HepG2 (cell line): Measurements from ENCODE around the gene ASAP2. TPM values are rescaled to one million over a fixed set of nuclear protein-coding genes. Genes with fewer than 3 reads are reported as not detected.
A peak's percentile ranks its signal among the peaks of the same experiment; 100 is the strongest.

Experiments
- ATAC-seq: fragments of 200-7000 bp; cut with Tn5 transposase; 3 replicates; pipeline ENCODE4 v1.9.1; 2020; ENCODE audit warnings: mild to moderate bottlenecking, moderate library complexity
- BruUV-seq: library from RNA; stranded (reverse); fragments of 400-500 nt; replicated peaks from 2 replicates; lab custom pipeline; 2021; lab: Mats Ljungman, UMichigan
- CTCF ChIA-PET: fragments of 300-600 bp; formaldehyde crosslinking; extraction: SDS; loops from one replicate; lab custom pipeline; 2021; ENCODE audit warnings: low total read pairs, inconsistent platforms, low intra/inter-chr PET ratio; lab: Yijun Ruan, JAX
- POLR2A ChIA-PET: fragments of 350-600 bp; sonication (Branson Sonifier 250); formaldehyde crosslinking; loops from one replicate; lab custom pipeline; 2020; ENCODE audit warnings: antibody characterized with exemption, inconsistent platforms; lab: Yijun Ruan, JAX
- DNase-seq: peaks from one replicate; pipeline ENCODE4 v3.0.0-alpha.2; 2015; ENCODE audit warnings: low spot score
- FAIRE-seq: peaks from 3 replicates; lab custom pipeline; 2011; peaks lifted over from hg19 to GRCh38; lab: Jason Lieb, UNC
- H2AFZ ChIP-seq: one replicate; pipeline ENCODE4 v1.6.1; 2011; ENCODE audit warnings: low read length, inconsistent platforms
- H3K27ac ChIP-seq: fragments of 300-600 bp; 3 replicates; pipeline ENCODE4 v1.8.0; 2011; ENCODE audit warnings: mixed run types, mild to moderate bottlenecking, mixed read lengths, low read length, inconsistent platforms; ENCODE audit not compliant: insufficient read depth; ENCODE audit errors: extremely low read length
- H3K27me3 ChIP-seq, 2 experiments: fragments of 200-600 bp in 1 of 2; 2 replicates in 1 of 2; 3 replicates in 1 of 2; pipeline versions ENCODE4 v1.6.0 to v1.8.0; 2011; ENCODE audit warnings: low read length in 2 of 2, mild to moderate bottlenecking in 2 of 2, moderate library complexity in 2 of 2, inconsistent platforms in 1 of 2; ENCODE audit not compliant: insufficient read depth in 2 of 2, control insufficient read depth in 1 of 2
- H3K36me3 ChIP-seq, 2 experiments: fragments of 200-600 bp in 1 of 2; replicated peaks in 1 of 2; 2 replicates in 1 of 2; 3 replicates in 1 of 2; pipeline versions ENCODE4 v1.5.1 to v1.8.0; 2011; ENCODE audit warnings: low read length in 2 of 2, inconsistent platforms in 1 of 2; ENCODE audit not compliant: insufficient read depth in 2 of 2, control insufficient read depth in 1 of 2
- H3K4me1 ChIP-seq: 2 replicates; pipeline ENCODE4 v1.5.1; 2012; ENCODE audit warnings: low read length, inconsistent platforms; ENCODE audit not compliant: insufficient read depth
- H3K4me2 ChIP-seq: 2 replicates; pipeline ENCODE4 v1.6.0; 2011; ENCODE audit warnings: low read depth, low read length, inconsistent platforms
- H3K4me3 ChIP-seq, 3 experiments: fragments of 200-600 bp in 1 of 3; sonication (generic), shearing (Covaris generic) in 1 of 3; replicated peaks in 1 of 3; 2 replicates each; pipeline ENCODE4 v1.5.1; 2011 to 2016; ENCODE audit warnings: low read length in 3 of 3, inconsistent platforms in 2 of 3, low read depth in 2 of 3, mild to moderate bottlenecking in 2 of 3, control low read depth in 1 of 3, mixed read lengths in 1 of 3; ENCODE audit not compliant: insufficient read depth in 1 of 3
- H3K79me2 ChIP-seq: one replicate; pipeline ENCODE4 v1.6.1; 2011; ENCODE audit warnings: low read length, inconsistent platforms; ENCODE audit not compliant: insufficient read depth
- H3K9ac ChIP-seq: 2 replicates; pipeline ENCODE4 v1.6.0; 2011; ENCODE audit warnings: mild to moderate bottlenecking, low read depth, low read length, inconsistent platforms; ENCODE audit not compliant: insufficient read depth
- H3K9me3 ChIP-seq: 2 replicates; pipeline ENCODE4 v1.5.1; 2012; ENCODE audit warnings: mild to moderate bottlenecking, low read length
- H4K20me1 ChIP-seq: 2 replicates; pipeline ENCODE4 v1.6.0; 2011; ENCODE audit warnings: inconsistent platforms, mild to moderate bottlenecking, low read length, moderate library complexity; ENCODE audit not compliant: insufficient read depth
- GTF2F1 ChIP-seq: fragments of 150-350 bp; IDR thresholded peaks from 2 replicates; pipeline ENCODE4 v1.6.1; 2014; ENCODE audit warnings: low read length
- MAFK ChIP-seq, 2 experiments: IDR thresholded peaks in 1 of 2; conservative IDR thresholded peaks in 1 of 2; 2 replicates each; pipeline ENCODE4 v1.6.1; 2011; ENCODE audit warnings: improper control_type of control experiment in 2 of 2, low read length in 2 of 2
- NFIC ChIP-seq: IDR thresholded peaks from 2 replicates; pipeline ENCODE4 v1.6.1; 2012; ENCODE audit warnings: mild to moderate bottlenecking, low read length, inconsistent platforms
- POGZ ChIP-seq: sonication (generic); formaldehyde crosslinking; IDR thresholded peaks from 2 replicates; pipeline ENCODE4 v1.4.0; 2020; ENCODE audit warnings: mild to moderate bottlenecking, missing genetic modification reagents
- SUZ12 ChIP-seq: fragments of 150-350 bp; IDR thresholded peaks from 2 replicates; pipeline ENCODE4 v1.6.1; 2014; ENCODE audit warnings: low read depth, low read length
- TBL1XR1 ChIP-seq: fragments of 150-350 bp; IDR thresholded peaks from 2 replicates; pipeline ENCODE4 v1.6.1; 2014; ENCODE audit warnings: borderline replicate concordance, low read length; ENCODE audit not compliant: partially characterized antibody
- ZNF407 ChIP-seq: sonication (generic); formaldehyde crosslinking; IDR thresholded peaks from one replicate; pipeline ENCODE4 v1.5.1; 2020; ENCODE audit warnings: mild to moderate bottlenecking, missing genetic modification reagents; ENCODE audit errors: not compliant biosample characterization
- ZNF414 ChIP-seq: sonication (generic); formaldehyde crosslinking; IDR thresholded peaks from 2 replicates; pipeline ENCODE4 v1.5.0; 2020; ENCODE audit warnings: missing genetic modification reagents
- ZNF614 ChIP-seq: IDR thresholded peaks from 2 replicates; pipeline ENCODE4 v1.6.1; 2018; ENCODE audit warnings: missing biosample characterization, missing genetic modification reagents, inconsistent platforms, borderline replicate concordance
- WGBS: methylation state at CpG from one replicate; pipeline ENCODE4 v1.1.6; 2017; ENCODE audit warnings: low lambda C conversion rate; 5-methylcytosine and 5-hydroxymethylcytosine counted together
- in situ Hi-C: cut with HindIII; loops from 2 replicates; pipeline ENCODE4 v1.10.0; 2017; ENCODE audit warnings: low pct_unique_long_range_greater_than_20kb; ENCODE audit not compliant: extremely low pct_ligation_motif_present
- intact Hi-C: fragments of 100-400 bp; cut with micrococcal nuclease; formaldehyde crosslinking; loops from one replicate; pipeline ENCODE4 v1.10.0; 2022; ENCODE audit not compliant: unreplicated experiment
- polyA plus RNA-seq, 8 experiments: library from polyadenylated mRNA; depleted of rRNA in 3 of 8; stranded (reverse) in 7 of 8; unstranded in 1 of 8; fragments of >200 nt; fragmentation: Illumina TruSeq in 4 of 8; extraction: Trizol in 4 of 8; gene quantifications; 2 replicates each; pipeline versions ENCODE4 v1.2.1 to v1.2.3, GENCODE V29; 2011 to 2016; ENCODE audit warnings: low read depth in 4 of 8, missing spikeins in 1 of 8, mixed read lengths in 1 of 8; ENCODE audit not compliant: insufficient read depth in 1 of 8
- total RNA-seq, 5 experiments: library from RNA; depleted of rRNA; stranded (reverse); fragments of >200 nt; fragmentation: Illumina TruSeq; extraction: Trizol; gene quantifications; 2 replicates each; pipeline ENCODE4 v1.2.3, GENCODE V29; 2016; ENCODE audit warnings: low read depth in 1 of 5

The ASAP2 gene
- total and polyA plus RNA-seq, 2 of the 13 experiments (the other 11 are each of a cell fraction or from before 2014, with no cell fraction given): 7.3 to 22.3 TPM

- DNase-seq (no peak), ATAC-seq (no peak), FAIRE-seq (no peak)
- ChIA-PET CTCF (no interaction called here), POLR2A (no interaction called here)
- peaks cover 0 to 8% of the 10 kb centered on the region in 2 experiments; a peak in 2 of 5 replicates for H3K36me3 ChIP-seq
- BruUV-seq: no TSS peak
- no peak overlapping the region for H3K27ac ChIP-seq
- H3K4me1 ChIP-seq: peaks cover 11% of the 10 kb centered on the region
- in situ Hi-C loops: no loop called here
- H3K4me3 ChIP-seq: no peak overlapping the region
- no peak overlapping the region for H3K9ac ChIP-seq
- H2AFZ ChIP-seq: no peak overlapping the region
- no peaks in the 10 kb centered on the region for H3K9me3 ChIP-seq
- 95% methylated on average over 7 of the region's 7 CpGs for WGBS
- peaks cover 2% of the 10 kb centered on the region; the same call in 1 of the 2 replicates for H4K20me1 ChIP-seq
- intact Hi-C loops: no loop called here
- H3K4me2 ChIP-seq: no peak overlapping the region
- no peak for TF ChIP-seq TBL1XR1
- peak in 1 of 2 experiments; percentile 59; a peak in 2 of 4 replicates for TF ChIP-seq MAFK (conservative IDR thresholded peaks at IDR 0.05 in 1 of 2, IDR thresholded peaks at IDR 0.05 in 1 of 2; ENCODE audit: low read length in 2 of 2)
- TF ChIP-seq POGZ (CRISPR knock-in tag): no peak
- TF ChIP-seq GTF2F1: no peak
- TF ChIP-seq NFIC: no peak
- TF ChIP-seq ZNF414 (CRISPR knock-in tag): no peak
- TF ChIP-seq ZNF614: no peak
- H3K79me2 ChIP-seq: no peaks in the 10 kb centered on the region
- no peaks in the 10 kb centered on the region for H3K27me3 ChIP-seq
These were observed 100.9 kb downstream of the ASAP2 start for GRCh38 chr2:9307535-9307934.

GRCh38 chr2:9308186-9308955 lies 101.8 kb downstream of the ASAP2 start:
- FAIRE-seq: no peak
- no peak for ATAC-seq
- H3K36me3 ChIP-seq: peaks cover 0 to 6% of the 10 kb centered on the region in 2 experiments; a peak in 1 of 5 replicates
- ChIA-PET POLR2A (no interaction called here), CTCF (no interaction called here)
- no peak overlapping the region for H3K4me3 ChIP-seq
- H3K27me3 ChIP-seq: no peaks in the 10 kb centered on the region
- H3K27ac ChIP-seq: no peak overlapping the region
- no peak overlapping the region for H3K9ac ChIP-seq
- DNase-seq: no peak
- H3K4me2 ChIP-seq: no peak overlapping the region
- 89% methylated on average over 14 of the region's 14 CpGs for WGBS
- peaks cover 11% of the 10 kb centered on the region for H3K4me1 ChIP-seq
- peaks cover 2% of the 10 kb centered on the region; the same call in 1 of the 2 replicates for H4K20me1 ChIP-seq
- no peaks in the 10 kb centered on the region for H3K79me2 ChIP-seq
- H2AFZ ChIP-seq: no peak overlapping the region
- in situ Hi-C loops (no loop called here), intact Hi-C loops (no loop called here)
- no peaks in the 10 kb centered on the region for H3K9me3 ChIP-seq
- no TSS peak for BruUV-seq
- TF ChIP-seq ZNF407 (CRISPR knock-in tag) (no peak), SUZ12 (no peak)
